Gastrocnemius medialis (tissue), 4 donors: Measurements from ENCODE around the gene KDM6A. TPM values are rescaled to one million over a fixed set of nuclear protein-coding genes. Genes with fewer than 3 reads are reported as not detected.
A peak's percentile ranks its signal among the peaks of the same experiment; 100 is the strongest.
"Not testable (repeated sequence)": the region's sequence is repeated elsewhere in the genome, so short reads cannot be mapped to it uniquely, and the experiment has no call there.

Source experiments
- ATAC-seq, 2 donors: fragments of 150-250 bp; one replicate each; pipeline ENCODE4 v1.9.1; 2016
- DNase-seq, 2 donors: peaks; one replicate each; pipeline ENCODE4 v3.0.0-alpha.2; 2019
- H3K27ac ChIP-seq, 4 donors: fragments of 200-600 bp; sonication (generic); 1 replicate in 1 of 4; 2 replicates in 3 of 4; pipeline ENCODE4 v1.5.1; 2016 to 2018; ENCODE audit warnings: mild to moderate bottlenecking in 2 of 4, moderate library complexity in 1 of 4
- H3K27me3 ChIP-seq, 3 donors: fragments of 200-600 bp; sonication (generic) in 2 of 3; 1 replicate in 1 of 3; 2 replicates in 2 of 3; pipeline versions ENCODE4 v1.5.1 to v1.6.0; 2016 to 2019; ENCODE audit warnings: mild to moderate bottlenecking in 1 of 3, moderate library complexity in 1 of 3
- H3K36me3 ChIP-seq, 2 donors: fragments of 200-600 bp; sonication (generic) in 1 of 2; one replicate each; pipeline ENCODE4 v1.5.1; 2017 to 2018
- H3K4me1 ChIP-seq, 2 donors: fragments of 200-600 bp; sonication (generic) in 1 of 2; one replicate each; pipeline ENCODE4 v1.5.1; 2016 to 2017; ENCODE audit warnings: mild to moderate bottlenecking in 2 of 2
- H3K4me3 ChIP-seq, 4 donors: fragments of 200-600 bp; sonication (generic) in 3 of 4; 1 replicate in 1 of 4; 2 replicates in 3 of 4; pipeline ENCODE4 v1.5.1; 2016 to 2019; ENCODE audit warnings: mild to moderate bottlenecking in 2 of 4
- H3K9me3 ChIP-seq, 3 donors: fragments of 200-600 bp; sonication (generic) in 2 of 3; 1 replicate in 1 of 3; 2 replicates in 2 of 3; pipeline ENCODE4 v1.5.1; 2016 to 2019
- POLR2A ChIP-seq, 2 donors: fragments of 450-650 bp; IDR thresholded peaks; one replicate each; pipeline ENCODE4 v1.6.1; 2017; ENCODE audit warnings: antibody characterized with exemption in 2 of 2, mild to moderate bottlenecking in 2 of 2, moderate library complexity in 2 of 2
- in situ Hi-C, 4 donors: fragments of 200-750 bp; cut with MboI; loops; one replicate each; pipeline versions ENCODE4 v1.15.0 to v1.8.0; 2017; ENCODE audit warnings: low sequenced_read_pairs in 4 of 4
- intact Hi-C: fragments of 100-400 bp; cut with DNase I; formaldehyde crosslinking; loops from one replicate; pipeline ENCODE4 v1.15.1; 2023; ENCODE audit warnings: low total_unique reads
- total RNA-seq, 4 donors: library from RNA; depleted of rRNA; stranded (reverse); fragments of >200 nt; gene quantifications; one replicate each; pipeline versions ENCODE4 v1.1.0 to v1.2.3, GENCODE V29; 2016
- TF ChIP-seq, protein P1 (sequence below), 5 experiments: fragments of 450-650 bp in 3 of 5; fragments of 200-600 bp in 2 of 5; sonication (generic) in 2 of 5; IDR thresholded peaks in 4 of 5; conservative IDR thresholded peaks in 1 of 5; 1 replicate in 4 of 5; 2 replicates in 1 of 5; pipeline ENCODE4 v1.5.1; 2016 to 2019; ENCODE audit warnings: antibody characterized with exemption in 5 of 5, mild to moderate bottlenecking in 3 of 5, moderate library complexity in 3 of 5

The KDM6A gene
- total RNA-seq, 4 donors from 2014 or later: 14.3 to 29.2 (median 20.1) TPM

DNA sequence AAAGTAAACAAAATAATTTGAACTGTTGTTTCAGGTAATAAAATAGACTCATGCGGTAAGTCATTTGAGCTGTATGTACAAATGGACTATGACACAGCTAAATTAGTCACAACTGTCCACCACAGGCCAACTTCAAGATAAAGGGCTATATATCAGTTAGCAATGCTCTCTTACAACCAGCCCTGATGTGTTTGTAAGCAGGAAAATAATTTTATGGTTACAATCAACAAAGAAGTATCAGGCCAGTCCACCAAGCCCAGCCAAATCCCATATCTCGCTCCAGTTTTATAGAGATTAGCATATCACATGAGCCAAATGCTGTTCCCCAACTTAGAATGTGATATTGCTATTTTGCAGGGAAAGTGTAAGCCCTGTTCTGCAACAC lies 29.7 kb upstream of the KDM6A start:
- TF ChIP-seq, protein P1, sequence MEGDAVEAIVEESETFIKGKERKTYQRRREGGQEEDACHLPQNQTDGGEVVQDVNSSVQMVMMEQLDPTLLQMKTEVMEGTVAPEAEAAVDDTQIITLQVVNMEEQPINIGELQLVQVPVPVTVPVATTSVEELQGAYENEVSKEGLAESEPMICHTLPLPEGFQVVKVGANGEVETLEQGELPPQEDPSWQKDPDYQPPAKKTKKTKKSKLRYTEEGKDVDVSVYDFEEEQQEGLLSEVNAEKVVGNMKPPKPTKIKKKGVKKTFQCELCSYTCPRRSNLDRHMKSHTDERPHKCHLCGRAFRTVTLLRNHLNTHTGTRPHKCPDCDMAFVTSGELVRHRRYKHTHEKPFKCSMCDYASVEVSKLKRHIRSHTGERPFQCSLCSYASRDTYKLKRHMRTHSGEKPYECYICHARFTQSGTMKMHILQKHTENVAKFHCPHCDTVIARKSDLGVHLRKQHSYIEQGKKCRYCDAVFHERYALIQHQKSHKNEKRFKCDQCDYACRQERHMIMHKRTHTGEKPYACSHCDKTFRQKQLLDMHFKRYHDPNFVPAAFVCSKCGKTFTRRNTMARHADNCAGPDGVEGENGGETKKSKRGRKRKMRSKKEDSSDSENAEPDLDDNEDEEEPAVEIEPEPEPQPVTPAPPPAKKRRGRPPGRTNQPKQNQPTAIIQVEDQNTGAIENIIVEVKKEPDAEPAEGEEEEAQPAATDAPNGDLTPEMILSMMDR (IDR thresholded peaks at IDR 0.05 in 4 of 5, conservative IDR thresholded peaks at IDR 0.05 in 1 of 5): no peak
- TF ChIP-seq POLR2A (IDR thresholded peaks at IDR 0.05): no peak
- no peak overlapping the region for H3K27ac ChIP-seq
- no peaks in the 10 kb centered on the region for H3K9me3 ChIP-seq
- no peak for DNase-seq
- in situ Hi-C loops (no loop called here), intact Hi-C loops (no loop called here)
- H3K36me3 ChIP-seq: no peaks in the 10 kb centered on the region
- no peaks in the 10 kb centered on the region for H3K4me1 ChIP-seq
- no peaks in the 10 kb centered on the region for H3K27me3 ChIP-seq
- no peak for ATAC-seq
- no peak overlapping the region for H3K4me3 ChIP-seq

DNA sequence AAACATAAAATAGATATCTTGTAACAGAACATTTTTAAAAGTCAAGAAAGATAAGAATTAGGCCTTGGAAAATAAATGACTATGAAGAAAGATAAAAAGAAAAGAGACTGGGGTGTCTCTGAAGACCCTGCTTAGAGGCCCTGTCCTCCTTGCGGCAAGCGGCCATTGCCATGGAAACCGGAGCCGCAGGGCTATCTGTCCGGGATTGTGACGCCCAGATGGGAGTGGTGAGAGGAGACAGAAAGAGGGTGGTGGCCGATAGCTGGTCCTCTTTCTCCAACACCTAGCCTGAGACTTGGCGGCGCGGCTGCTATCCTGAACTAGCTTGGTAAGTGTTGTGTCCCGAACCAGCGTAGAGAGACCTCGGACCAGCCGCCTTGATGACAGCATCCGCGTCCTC lies 29.2 kb upstream of the KDM6A start, which contains the start of gene DUSP21:
TSS of gene DUSP21 (plus strand) at position 269 of the 400 bp plus-strand sequence. CDS start at position 381, 112 bp downstream.
- Histone ChIP-seq H3K4me3 (no peak within 1 kb of the TSS), H3K27me3 (no peaks in the 10 kb centered on the region), H3K9me3 (no peaks in the 10 kb centered on the region), H3K36me3 (no peaks in the 10 kb centered on the region), H3K27ac (no peak within 1 kb of the TSS), H3K4me1 (no peaks in the 10 kb centered on the region)
- in situ Hi-C loops: no loop called here
- DNase-seq: no peak
- intact Hi-C loops: no loop called here
- no peak for ATAC-seq
- no peak for TF ChIP-seq POLR2A (IDR thresholded peaks at IDR 0.05)
- TF ChIP-seq, protein P1 (IDR thresholded peaks at IDR 0.05 in 4 of 5, conservative IDR thresholded peaks at IDR 0.05 in 1 of 5): no peak

DNA sequence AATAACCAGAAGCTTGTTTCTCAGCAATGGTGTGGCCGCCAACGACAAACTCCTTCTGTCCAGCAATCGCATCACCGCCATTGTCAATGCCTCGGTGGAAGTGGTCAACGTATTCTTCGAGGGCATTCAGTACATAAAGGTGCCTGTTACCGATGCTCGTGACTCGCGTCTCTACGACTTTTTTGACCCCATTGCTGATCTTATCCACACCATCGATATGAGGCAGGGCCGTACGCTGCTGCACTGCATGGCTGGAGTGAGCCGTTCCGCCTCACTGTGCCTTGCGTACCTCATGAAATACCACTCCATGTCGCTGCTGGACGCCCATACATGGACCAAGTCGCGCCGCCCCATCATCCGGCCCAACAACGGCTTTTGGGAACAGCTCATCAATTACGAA lies 28.8 kb upstream of the KDM6A start:
- no peak overlapping the region for H3K4me3 ChIP-seq
- in situ Hi-C loops: no loop called here
- H3K4me1 ChIP-seq: no peaks in the 10 kb centered on the region
- H3K36me3 ChIP-seq: no peaks in the 10 kb centered on the region
- H3K9me3 ChIP-seq: no peaks in the 10 kb centered on the region
- TF ChIP-seq, protein P1 (IDR thresholded peaks at IDR 0.05 in 4 of 5, conservative IDR thresholded peaks at IDR 0.05 in 1 of 5): no peak
- TF ChIP-seq POLR2A (IDR thresholded peaks at IDR 0.05): no peak
- no peak overlapping the region for H3K27ac ChIP-seq
- no peak for ATAC-seq
- H3K27me3 ChIP-seq: no peaks in the 10 kb centered on the region
- intact Hi-C loops: no loop called here
- no peak for DNase-seq

DNA sequence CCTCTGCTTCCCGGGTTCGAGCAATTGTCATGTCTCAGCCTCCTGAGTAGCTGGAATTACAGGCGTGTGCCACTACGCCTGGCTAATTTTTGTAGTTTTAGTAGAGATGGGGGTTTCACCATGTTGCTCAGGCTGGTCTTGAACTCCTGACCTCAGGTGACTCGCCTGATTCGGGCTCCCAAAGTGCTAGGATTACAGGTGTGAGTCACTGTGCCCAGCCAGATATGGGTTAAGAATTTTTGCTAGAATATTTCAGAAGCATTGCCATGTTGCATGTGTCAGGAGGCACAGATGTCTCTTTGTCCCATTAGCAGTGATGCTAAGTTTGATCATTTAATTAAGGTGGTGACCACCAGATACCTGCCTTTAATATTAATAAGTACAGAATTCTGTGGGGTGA lies 22.1 kb upstream of the KDM6A start:
- intact Hi-C loops, H3K36me3 ChIP-seq, H3K9me3 ChIP-seq, H3K27ac ChIP-seq, DNase-seq, ATAC-seq, H3K4me3 ChIP-seq, H3K4me1 ChIP-seq, H3K27me3 ChIP-seq: not testable (repeated sequence)
- in situ Hi-C loops: loop anchor here in 1 of 4 donors (25.0 kb wide), 1 partner anchor 211 kb away; no protein-coding TSS in a partner anchor

DNA sequence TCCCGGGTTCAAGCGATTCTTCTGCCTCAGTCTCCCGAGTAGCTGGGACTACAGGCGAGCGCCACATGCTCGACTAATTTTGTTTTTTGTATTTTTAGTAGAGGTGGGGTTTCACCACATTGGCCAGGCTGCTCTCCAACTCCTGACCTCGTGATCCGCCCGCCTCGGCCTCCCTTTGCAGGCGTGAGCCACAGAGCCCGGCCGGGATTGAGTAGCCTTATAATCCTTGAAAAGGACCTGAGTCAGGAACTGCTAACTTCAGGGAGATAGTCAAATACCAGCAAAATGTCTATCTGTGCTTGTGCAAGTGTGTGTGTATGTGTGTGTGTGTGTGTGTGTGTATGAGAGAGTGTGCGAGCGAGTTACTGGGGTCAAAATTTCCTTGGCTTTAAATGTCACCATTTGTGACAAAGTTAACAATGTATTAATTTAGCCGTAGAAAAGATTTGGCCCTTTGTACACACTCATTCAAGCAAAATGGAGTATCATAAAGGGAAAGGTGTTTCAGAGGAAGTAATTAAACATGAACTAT lies 1.8 kb upstream of the KDM6A start:
- TF ChIP-seq POLR2A (IDR thresholded peaks at IDR 0.05): no peak
- DNase-seq (peak in 1 of 2 donors; percentile 13), ATAC-seq (no peak)
- intact Hi-C loops: loop anchor here (5.0 to 10.0 kb wide), 4 partner anchors 146 to 644 kb away; partner anchors contain the start of gene FUNDC1
- Histone ChIP-seq H3K27me3 (no peaks in the 10 kb centered on the region), H3K4me3 (peak overlapping the region; percentile 65 to 83 (median 72)), H3K36me3 (no peaks in the 10 kb centered on the region), H3K27ac (peak overlapping the region; percentile 94 to 100 (median 98)), H3K9me3 (no peaks in the 10 kb centered on the region), H3K4me1 (peaks cover 12 to 28% of the 10 kb centered on the region in 2 donors)
- in situ Hi-C loops: loop anchor here in 1 of 4 donors (25.0 kb wide), 1 partner anchor 191 kb away; no protein-coding TSS in a partner anchor
